B cell (primary cell): Measurements from ENCODE around the gene HJV. TPM values are rescaled to one million over a fixed set of nuclear protein-coding genes. Genes with fewer than 3 reads are reported as not detected.

Experiments
- ATAC-seq: fragments of 200-7000 bp; cut with Tn5 transposase; one replicate; pipeline ENCODE4 v1.10.0; 2021; ENCODE audit warnings: low read depth, mild to moderate bottlenecking, moderate number of reproducible peaks, moderate library complexity
- CTCF ChIA-PET: fragments of 350-600 bp; sonication (Branson Sonifier 250); formaldehyde crosslinking; loops from one replicate; lab custom pipeline; 2021; ENCODE audit warnings: antibody characterized with exemption, inconsistent platforms; lab: Charles Lee
- POLR2A ChIA-PET: fragments of 350-600 bp; sonication (Branson Sonifier 250); formaldehyde crosslinking; loops from one replicate; lab custom pipeline; 2021; ENCODE audit warnings: antibody characterized with exemption; lab: Charles Lee
- DNase-seq: peaks from one replicate; pipeline ENCODE4 v3.0.0; 2013
- H2AFZ ChIP-seq: 2 replicates; pipeline ENCODE4 v1.6.1; 2012; ENCODE audit warnings: mild to moderate bottlenecking, low read depth, low read length; ENCODE audit not compliant: insufficient read depth, poor library complexity, severe bottlenecking
- H3K27ac ChIP-seq, 2 donors: 1 replicate in 1 of 2; 2 replicates in 1 of 2; pipeline ENCODE4 v1.5.1; 2012 to 2013; ENCODE audit warnings: low read length in 2 of 2, mild to moderate bottlenecking in 2 of 2, moderate library complexity in 1 of 2
- H3K27me3 ChIP-seq, 4 experiments: fragments of 200-600 bp in 1 of 4; sonication (generic) in 1 of 4; replicated peaks in 1 of 4; 1 replicate in 2 of 4; 2 replicates in 2 of 4; pipeline versions ENCODE4 v1.6.1 to v1.7.0; 2013 to 2016; ENCODE audit warnings: low read length in 3 of 4, mild to moderate bottlenecking in 2 of 4, mixed read lengths in 1 of 4, moderate library complexity in 1 of 4; ENCODE audit not compliant: insufficient read depth in 4 of 4, control insufficient read depth in 3 of 4; ENCODE audit errors: control extremely low read depth in 1 of 4
- H3K36me3 ChIP-seq, 2 experiments: replicated peaks in 1 of 2; 1 replicate in 1 of 2; 2 replicates in 1 of 2; pipeline versions ENCODE4 v1.6.1 to v1.7.1; 2013; ENCODE audit warnings: low read length in 1 of 2; ENCODE audit not compliant: insufficient read depth in 2 of 2, control insufficient read depth in 1 of 2; ENCODE audit errors: control extremely low read depth in 1 of 2, extremely low read depth in 1 of 2
- H3K4me1 ChIP-seq, 2 donors: fragments of 200-600 bp in 1 of 2; sonication (generic) in 1 of 2; 1 replicate in 1 of 2; 2 replicates in 1 of 2; pipeline versions ENCODE4 v1.5.1 to v1.6.1; 2013 to 2017; ENCODE audit warnings: low read length in 2 of 2; ENCODE audit not compliant: control insufficient read depth in 2 of 2, insufficient read depth in 2 of 2
- H3K4me2 ChIP-seq: replicated peaks from 2 replicates; pipeline ENCODE3; 2012; ENCODE audit warnings: mild to moderate bottlenecking, low read depth, low read length; ENCODE audit not compliant: poor library complexity, severe bottlenecking
- H3K4me3 ChIP-seq, 5 experiments: fragments of 200-600 bp in 1 of 5; sonication (generic) in 1 of 5; 1 replicate in 3 of 5; 2 replicates in 2 of 5; pipeline versions ENCODE4 v1.5.1 to v1.7.0; 2011 to 2016; ENCODE audit warnings: low read length in 4 of 5, mild to moderate bottlenecking in 4 of 5, low read depth in 2 of 5, control low read depth in 1 of 5, moderate library complexity in 1 of 5; ENCODE audit not compliant: insufficient read depth in 1 of 5; ENCODE audit errors: control extremely low read depth in 1 of 5, extremely low read depth in 1 of 5
- H3K79me2 ChIP-seq: fragments of 200-600 bp; sonication (generic); one replicate; pipeline ENCODE4 v1.6.0; 2016; ENCODE audit warnings: low read length; ENCODE audit not compliant: control insufficient read depth, insufficient read depth
- H3K9ac ChIP-seq: fragments of 200-600 bp; sonication (generic); 2 replicates; pipeline ENCODE4 v1.6.1; 2017; ENCODE audit warnings: mild to moderate bottlenecking, low read length, moderate library complexity
- H3K9me3 ChIP-seq, 3 donors: one replicate each; pipeline versions ENCODE4 v1.6.1 to v1.7.1; 2013; ENCODE audit warnings: low read length in 2 of 3; ENCODE audit not compliant: control insufficient read depth in 2 of 3, insufficient read depth in 1 of 3; ENCODE audit errors: control extremely low read depth in 1 of 3
- H4K20me1 ChIP-seq: 2 replicates; pipeline ENCODE4 v1.6.0; 2012; ENCODE audit warnings: mild to moderate bottlenecking, low read length; ENCODE audit not compliant: insufficient read depth, control insufficient read depth, poor library complexity, severe bottlenecking
- H3K27ac Mint-ChIP-seq: one replicate; pipeline ENCODE4 v1.8.0; 2021; ENCODE audit warnings: mixed read lengths
- H3K27me3 Mint-ChIP-seq: one replicate; pipeline ENCODE4 v1.8.0; 2021; ENCODE audit warnings: mixed read lengths
- H3K4me1 Mint-ChIP-seq: one replicate; pipeline ENCODE4 v1.8.0; 2021; ENCODE audit warnings: mixed read lengths
- H3K4me3 Mint-ChIP-seq: one replicate; pipeline ENCODE4 v1.8.0; 2021; ENCODE audit warnings: mixed read lengths
- H3K9me3 Mint-ChIP-seq: one replicate; pipeline ENCODE4 v1.8.0; 2022; ENCODE audit warnings: mixed read lengths; ENCODE audit not compliant: insufficient read depth
- EZH2 ChIP-seq: IDR thresholded peaks from 2 replicates; pipeline ENCODE4 v1.6.1; 2012; ENCODE audit warnings: borderline replicate concordance, low read depth, mild to moderate bottlenecking, moderate library complexity, low read length; ENCODE audit not compliant: insufficient read depth, poor library complexity, severe bottlenecking
- WGBS: methylation state at CpG from one replicate; pipeline ENCODE4 v1.1.5; 2013; ENCODE audit warnings: missing lambda C conversion rate; ENCODE audit not compliant: insufficient coverage; 5-methylcytosine and 5-hydroxymethylcytosine counted together
- intact Hi-C: fragments of 100-400 bp; cut with micrococcal nuclease; formaldehyde crosslinking; loops from one replicate; pipeline ENCODE4 v1.10.0; 2022
- polyA plus RNA-seq: library from polyadenylated mRNA; depleted of rRNA; stranded (reverse); fragments of >200 nt; gene quantifications from 2 replicates; pipeline ENCODE4 v1.2.3, GENCODE V29; 2012
- total RNA-seq, 2 donors: library from RNA; stranded (reverse); fragments of 120-200 nt in 1 of 2; gene quantifications; 1 replicate in 1 of 2; 2 replicates in 1 of 2; pipeline versions ENCODE4 v1.2.3 to v1.2.4, GENCODE V29; 2013 to 2022
- TF ChIP-seq, protein P1 (sequence below): fragments of 200-600 bp; IDR thresholded peaks from one replicate; pipeline ENCODE4 v1.8.0; 2022; ENCODE audit warnings: antibody characterized with exemption, mild to moderate bottlenecking

The HJV gene
- total and polyA plus RNA-seq, 2 donors (not counting 1 experiment from before 2014, with no cell fraction given): not detected

DNA sequence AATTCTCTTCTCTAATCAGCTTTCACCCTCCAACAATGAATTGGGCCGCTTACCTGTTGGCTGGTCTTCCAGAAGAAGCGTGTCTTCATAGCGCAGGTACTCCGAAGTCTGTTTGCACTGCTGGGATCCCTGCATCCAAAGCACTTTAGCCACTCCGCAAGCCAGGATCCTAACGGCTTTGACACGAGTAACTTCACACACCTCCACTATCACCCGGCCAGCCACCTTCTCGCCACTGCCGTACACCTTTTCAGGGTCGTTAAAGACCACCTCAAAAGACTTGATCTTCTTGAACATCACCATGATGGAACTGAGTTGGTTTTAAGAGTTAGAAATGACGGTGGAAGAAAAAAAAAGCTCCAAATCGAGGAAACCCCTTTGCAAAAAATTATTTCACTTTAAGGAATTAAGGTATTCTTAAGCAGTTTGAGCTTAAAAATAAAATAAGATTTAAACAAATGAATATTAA lies 25.5 kb downstream of the HJV start:
- ChIA-PET POLR2A (interaction anchor here (2.9 to 12.1 kb wide), 3 partner anchors 10 to 17 kb away, joined by 31 to 131 read pairs (median 43); no protein-coding TSS in a partner anchor), CTCF (interaction anchor here (1.8 to 14.8 kb wide), 4 partner anchors 13 to 69 kb away, joined by 5 to 207 read pairs (median 72); partner anchors contain the start of genes LIX1L and RBM8A)
- intact Hi-C loops: loop anchor here (1.0 to 5.0 kb wide), 6 partner anchors 17 to 139 kb away; partner anchors contain the start of genes LIX1L, PEX11B and PIAS3
- Mint-ChIP-seq H3K27me3 (no peaks in the 10 kb centered on the region), H3K4me3 (peak overlapping the region; percentile 95), H3K27ac (peak overlapping the region; percentile 100), H3K9me3 (no peaks in the 10 kb centered on the region), H3K4me1 (peaks cover 75% of the 10 kb centered on the region)
- H3K9me3 ChIP-seq: no peaks in the 10 kb centered on the region
- no peak for TF ChIP-seq EZH2
- TF ChIP-seq, protein P1, sequence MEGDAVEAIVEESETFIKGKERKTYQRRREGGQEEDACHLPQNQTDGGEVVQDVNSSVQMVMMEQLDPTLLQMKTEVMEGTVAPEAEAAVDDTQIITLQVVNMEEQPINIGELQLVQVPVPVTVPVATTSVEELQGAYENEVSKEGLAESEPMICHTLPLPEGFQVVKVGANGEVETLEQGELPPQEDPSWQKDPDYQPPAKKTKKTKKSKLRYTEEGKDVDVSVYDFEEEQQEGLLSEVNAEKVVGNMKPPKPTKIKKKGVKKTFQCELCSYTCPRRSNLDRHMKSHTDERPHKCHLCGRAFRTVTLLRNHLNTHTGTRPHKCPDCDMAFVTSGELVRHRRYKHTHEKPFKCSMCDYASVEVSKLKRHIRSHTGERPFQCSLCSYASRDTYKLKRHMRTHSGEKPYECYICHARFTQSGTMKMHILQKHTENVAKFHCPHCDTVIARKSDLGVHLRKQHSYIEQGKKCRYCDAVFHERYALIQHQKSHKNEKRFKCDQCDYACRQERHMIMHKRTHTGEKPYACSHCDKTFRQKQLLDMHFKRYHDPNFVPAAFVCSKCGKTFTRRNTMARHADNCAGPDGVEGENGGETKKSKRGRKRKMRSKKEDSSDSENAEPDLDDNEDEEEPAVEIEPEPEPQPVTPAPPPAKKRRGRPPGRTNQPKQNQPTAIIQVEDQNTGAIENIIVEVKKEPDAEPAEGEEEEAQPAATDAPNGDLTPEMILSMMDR: no peak
- peaks cover 39% of the 10 kb centered on the region for H4K20me1 ChIP-seq
- H3K9ac ChIP-seq: peak overlapping the region; percentile 81
- H3K36me3 ChIP-seq: peaks cover 12 to 40% of the 10 kb centered on the region in 2 experiments
- peaks cover 46% of the 10 kb centered on the region for H3K79me2 ChIP-seq
- no peak for ATAC-seq
- H3K4me3 ChIP-seq: peak overlapping the region; percentile 81 to 100 (median 95)
- H3K27ac ChIP-seq: peak overlapping the region; percentile 82 to 96
- H3K27me3 ChIP-seq: no peaks in the 10 kb centered on the region
- H3K4me2 ChIP-seq: peak overlapping the region; percentile 80
- DNase-seq: no peak
- H3K4me1 ChIP-seq: peaks cover 52 to 66% of the 10 kb centered on the region in 2 donors
- 0% methylated on average over 7 of the region's 13 CpGs for WGBS
- H2AFZ ChIP-seq: no peak overlapping the region
